Suprapubic skin (tissue), 4 donors: ENCODE results near the gene PCNX1. TPM values are rescaled to one million over a fixed set of nuclear protein-coding genes. Genes with fewer than 3 reads are reported as not detected.
"Not testable (repeated sequence)": the region's sequence is repeated elsewhere in the genome, so short reads cannot be mapped to it uniquely, and the experiment has no call there.

ENCODE experiments used
- DNase-seq, 2 donors: peaks; one replicate each; pipeline ENCODE4 v3.0.0-alpha.2; 2019; ENCODE audit warnings: low spot score in 2 of 2
- H3K27ac ChIP-seq: fragments of 200-600 bp; sonication (generic); one replicate; pipeline ENCODE4 v1.5.1; 2019
- H3K27me3 ChIP-seq: fragments of 200-600 bp; sonication (generic); one replicate; pipeline ENCODE4 v1.5.1; 2019
- H3K36me3 ChIP-seq: fragments of 200-600 bp; sonication (generic); one replicate; pipeline ENCODE4 v1.5.1; 2019
- H3K4me1 ChIP-seq: fragments of 200-600 bp; sonication (generic); one replicate; pipeline ENCODE4 v1.5.1; 2019
- H3K4me3 ChIP-seq: fragments of 200-600 bp; sonication (generic); one replicate; pipeline ENCODE4 v1.5.1; 2019; ENCODE audit warnings: mild to moderate bottlenecking
- H3K9me3 ChIP-seq: fragments of 200-600 bp; sonication (generic); one replicate; pipeline ENCODE4 v1.5.1; 2019
- EP300 ChIP-seq: sonication (generic); formaldehyde crosslinking; IDR thresholded peaks from one replicate; pipeline ENCODE4 v1.6.1; 2017; ENCODE audit warnings: antibody characterized with exemption
- POLR2A ChIP-seq, 2 donors: fragments of 450-650 bp; IDR thresholded peaks; one replicate each; pipeline ENCODE4 v1.6.1; 2017; ENCODE audit warnings: antibody characterized with exemption in 2 of 2, mild to moderate bottlenecking in 2 of 2, moderate library complexity in 2 of 2
- POLR2AphosphoS5 ChIP-seq, 3 donors: sonication (generic); formaldehyde crosslinking; IDR thresholded peaks; one replicate each; pipeline ENCODE4 v1.6.1; 2017; ENCODE audit warnings: antibody characterized with exemption in 3 of 3
- WGBS: methylation state at CpG from one replicate; pipeline ENCODE4 v1.1.5; 2018; 5-methylcytosine and 5-hydroxymethylcytosine counted together
- total RNA-seq, 4 donors: library from RNA; depleted of rRNA; stranded (reverse); fragments of >200 nt; gene quantifications; one replicate each; pipeline ENCODE4 v1.1.0, GENCODE V29; 2016
- TF ChIP-seq, protein P1 (sequence below), 2 donors: fragments of 200-600 bp in 1 of 2; fragments of 450-650 bp in 1 of 2; sonication (generic) in 1 of 2; IDR thresholded peaks; one replicate each; pipeline ENCODE4 v1.5.1; 2016 to 2019; ENCODE audit warnings: antibody characterized with exemption in 2 of 2, mild to moderate bottlenecking in 1 of 2, moderate library complexity in 1 of 2

The PCNX1 gene
- total RNA-seq, 4 donors from 2014 or later = 22.0 to 95.4 (median 29.7) TPM

DNA sequence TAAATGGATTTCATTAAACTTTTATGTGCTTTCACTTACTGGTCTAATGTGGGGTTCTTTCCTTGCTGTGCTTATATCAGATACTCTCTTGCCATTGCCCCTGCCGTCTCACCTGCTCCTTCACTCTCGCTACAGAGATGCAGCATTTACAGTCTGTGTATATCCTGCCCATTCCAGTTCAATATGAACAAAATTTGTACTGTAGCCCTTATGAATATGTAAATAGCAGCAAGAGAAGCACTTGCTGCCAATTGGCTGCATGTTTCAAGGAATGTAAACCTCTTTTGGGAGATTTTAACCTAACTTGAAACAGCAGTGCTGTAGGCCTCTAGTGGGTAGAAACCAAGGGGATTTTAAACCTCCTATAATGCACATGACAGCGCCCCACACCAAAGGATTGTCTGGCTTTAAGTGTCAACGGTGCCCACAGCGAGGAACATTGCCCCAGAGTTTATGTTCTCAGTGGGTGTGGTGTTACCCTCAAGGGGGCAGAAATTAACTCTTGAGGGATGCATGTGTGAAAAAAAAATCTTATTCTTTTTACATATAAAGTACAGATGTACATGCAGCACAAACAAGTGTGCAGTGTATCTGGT is 19.1 kb downstream of the PCNX1 start:
- 73% methylated on average over 5 of the region's 5 CpGs for WGBS
- no peaks in the 10 kb centered on the region for H3K27me3 ChIP-seq

DNA sequence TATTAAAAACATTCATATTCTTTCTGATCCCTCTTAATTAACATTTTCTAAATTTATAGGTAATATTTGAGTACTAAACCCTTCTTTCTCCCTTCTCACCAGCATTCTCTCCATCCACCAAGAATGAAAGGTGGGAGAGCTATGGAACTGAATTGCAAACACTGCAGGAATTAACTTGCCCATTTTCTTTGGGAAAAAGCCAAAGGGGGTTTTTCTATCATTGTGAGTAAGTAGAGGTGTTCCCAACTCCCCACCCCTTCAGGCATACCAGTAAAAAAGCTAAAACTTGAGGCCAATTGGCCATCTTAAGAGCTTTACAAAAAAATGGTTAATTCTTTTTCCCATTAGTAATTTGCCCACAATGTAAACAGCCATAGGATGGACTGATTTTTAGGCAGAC is 23.7 kb downstream of the PCNX1 start:
- no peak overlapping the region for H3K27ac ChIP-seq
- H3K27me3 ChIP-seq = no peaks in the 10 kb centered on the region
- no peaks in the 10 kb centered on the region for H3K36me3 ChIP-seq
- H3K4me1 ChIP-seq = peaks cover 21% of the 10 kb centered on the region
- TF ChIP-seq POLR2AphosphoS5 (IDR thresholded peaks at IDR 0.05) (no peak), EP300 (no peak), POLR2A (IDR thresholded peaks at IDR 0.05) (no peak)
- TF ChIP-seq, protein P1, sequence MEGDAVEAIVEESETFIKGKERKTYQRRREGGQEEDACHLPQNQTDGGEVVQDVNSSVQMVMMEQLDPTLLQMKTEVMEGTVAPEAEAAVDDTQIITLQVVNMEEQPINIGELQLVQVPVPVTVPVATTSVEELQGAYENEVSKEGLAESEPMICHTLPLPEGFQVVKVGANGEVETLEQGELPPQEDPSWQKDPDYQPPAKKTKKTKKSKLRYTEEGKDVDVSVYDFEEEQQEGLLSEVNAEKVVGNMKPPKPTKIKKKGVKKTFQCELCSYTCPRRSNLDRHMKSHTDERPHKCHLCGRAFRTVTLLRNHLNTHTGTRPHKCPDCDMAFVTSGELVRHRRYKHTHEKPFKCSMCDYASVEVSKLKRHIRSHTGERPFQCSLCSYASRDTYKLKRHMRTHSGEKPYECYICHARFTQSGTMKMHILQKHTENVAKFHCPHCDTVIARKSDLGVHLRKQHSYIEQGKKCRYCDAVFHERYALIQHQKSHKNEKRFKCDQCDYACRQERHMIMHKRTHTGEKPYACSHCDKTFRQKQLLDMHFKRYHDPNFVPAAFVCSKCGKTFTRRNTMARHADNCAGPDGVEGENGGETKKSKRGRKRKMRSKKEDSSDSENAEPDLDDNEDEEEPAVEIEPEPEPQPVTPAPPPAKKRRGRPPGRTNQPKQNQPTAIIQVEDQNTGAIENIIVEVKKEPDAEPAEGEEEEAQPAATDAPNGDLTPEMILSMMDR (IDR thresholded peaks at IDR 0.05) = no peak
- DNase-seq = no peak
- no peaks in the 10 kb centered on the region for H3K9me3 ChIP-seq
- no peak overlapping the region for H3K4me3 ChIP-seq

More for the DNA sequence above, 19.1 kb downstream of the PCNX1 start:
- DNase-seq = no peak
- Histone ChIP-seq H3K4me1 (peaks cover 11% of the 10 kb centered on the region), H3K36me3 (no peaks in the 10 kb centered on the region), H3K4me3 (no peak overlapping the region), H3K27ac (no peak overlapping the region), H3K9me3 (no peaks in the 10 kb centered on the region)
- TF ChIP-seq EP300 (no peak), POLR2A (IDR thresholded peaks at IDR 0.05) (no peak), POLR2AphosphoS5 (IDR thresholded peaks at IDR 0.05) (no peak)
- TF ChIP-seq, protein P1 (IDR thresholded peaks at IDR 0.05) = no peak

DNA sequence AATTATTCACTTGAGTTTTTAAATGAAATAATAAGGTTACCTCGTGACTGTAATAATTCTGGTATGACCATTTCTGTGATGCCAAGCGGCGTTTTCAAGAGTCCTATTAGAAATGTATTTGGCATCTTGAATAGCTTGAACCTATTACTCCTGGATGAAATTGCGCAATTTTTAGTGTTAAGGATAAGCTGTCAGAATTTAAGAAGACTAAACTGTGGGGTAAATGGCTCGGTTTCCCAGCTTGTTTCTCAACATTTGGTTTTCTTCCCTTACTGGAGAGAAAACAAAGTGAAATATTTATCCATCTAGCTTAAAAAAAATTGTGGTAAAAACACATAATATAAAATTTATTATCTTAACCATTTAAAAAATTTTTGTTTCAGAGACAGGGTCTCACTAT is 26.8 kb downstream of the PCNX1 start:
- H3K27me3 ChIP-seq = no peaks in the 10 kb centered on the region
- H3K36me3 ChIP-seq = no peaks in the 10 kb centered on the region
- TF ChIP-seq POLR2AphosphoS5 (IDR thresholded peaks at IDR 0.05) = no peak
- TF ChIP-seq, protein P1 (IDR thresholded peaks at IDR 0.05) = no peak
- H3K4me1 ChIP-seq = peaks cover 21% of the 10 kb centered on the region
- no peaks in the 10 kb centered on the region for H3K9me3 ChIP-seq
- no peak for DNase-seq
- 48% methylated on average over 5 of the region's 5 CpGs for WGBS
- H3K27ac ChIP-seq = peak overlapping the region; percentile 45
- H3K4me3 ChIP-seq = no peak overlapping the region

DNA sequence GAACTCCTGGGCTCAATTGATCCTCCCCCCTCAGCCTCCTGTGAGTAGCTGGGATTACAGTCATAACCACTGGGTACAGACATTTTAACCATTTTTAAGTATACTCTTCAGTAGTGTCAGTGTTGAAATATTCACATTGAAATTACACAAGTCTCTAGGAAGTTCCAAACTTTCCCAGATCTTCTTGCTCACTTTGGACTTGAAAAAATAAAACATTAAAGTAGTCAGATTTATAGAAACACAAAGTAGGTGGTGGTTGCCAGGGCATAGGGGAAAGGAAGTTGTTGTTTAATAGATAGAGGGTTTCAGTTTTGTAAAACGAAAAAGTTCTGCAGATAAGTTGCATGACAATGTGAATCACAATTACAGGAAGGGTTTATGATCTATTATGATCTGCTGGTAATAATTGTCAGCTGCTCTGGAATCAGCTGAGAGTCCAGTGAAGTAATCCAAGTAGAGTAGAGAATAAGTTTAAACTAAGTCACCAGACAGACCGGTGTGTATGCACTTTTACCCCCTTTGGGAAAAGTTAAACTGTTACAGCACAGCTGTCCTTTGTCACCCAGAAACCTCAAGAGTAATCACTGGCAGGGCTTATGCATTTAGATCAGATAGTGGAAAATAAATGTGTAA is 27.4 kb downstream of the PCNX1 start:
- WGBS = 23% methylated on average over 2 of the region's 2 CpGs
- Histone ChIP-seq H3K4me1 (peaks cover 21% of the 10 kb centered on the region), H3K36me3 (no peaks in the 10 kb centered on the region), H3K4me3 (no peak overlapping the region), H3K27me3 (no peaks in the 10 kb centered on the region), H3K9me3 (no peaks in the 10 kb centered on the region), H3K27ac (peak overlapping the region; percentile 45)
- no peak for DNase-seq
- TF ChIP-seq, protein P1 (IDR thresholded peaks at IDR 0.05) = no peak
- TF ChIP-seq EP300 (no peak), POLR2AphosphoS5 (IDR thresholded peaks at IDR 0.05) (no peak), POLR2A (IDR thresholded peaks at IDR 0.05) (no peak)

DNA sequence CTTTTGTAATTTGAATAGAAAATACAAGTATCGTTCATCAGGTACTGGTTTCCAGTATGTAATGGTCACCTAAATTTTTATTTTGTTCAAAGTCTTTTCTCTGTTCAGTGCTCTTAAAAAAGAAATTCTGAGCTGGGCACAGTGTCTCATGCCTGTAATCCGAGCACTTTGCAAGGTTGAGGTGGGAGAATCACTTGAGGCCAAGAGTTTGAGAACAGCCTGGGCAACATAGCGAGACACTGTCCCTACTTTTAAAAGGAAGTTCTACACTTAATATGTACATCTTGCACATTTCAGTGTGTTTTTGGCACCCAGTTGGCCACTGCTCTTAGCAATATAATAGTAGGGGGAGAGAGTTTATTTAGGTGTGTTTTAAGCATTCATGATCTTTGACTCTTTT is 27.9 kb downstream of the PCNX1 start:
- no peak for TF ChIP-seq EP300
- TF ChIP-seq, protein P1 (IDR thresholded peaks at IDR 0.05) = no peak
- Histone ChIP-seq H3K4me1 (peaks cover 21% of the 10 kb centered on the region), H3K36me3 (no peaks in the 10 kb centered on the region), H3K27me3 (no peaks in the 10 kb centered on the region), H3K4me3 (no peak overlapping the region), H3K27ac (peak overlapping the region; percentile 45), H3K9me3 (no peaks in the 10 kb centered on the region)
- no peak for DNase-seq
- 65% methylated on average over 3 of the region's 3 CpGs for WGBS

DNA sequence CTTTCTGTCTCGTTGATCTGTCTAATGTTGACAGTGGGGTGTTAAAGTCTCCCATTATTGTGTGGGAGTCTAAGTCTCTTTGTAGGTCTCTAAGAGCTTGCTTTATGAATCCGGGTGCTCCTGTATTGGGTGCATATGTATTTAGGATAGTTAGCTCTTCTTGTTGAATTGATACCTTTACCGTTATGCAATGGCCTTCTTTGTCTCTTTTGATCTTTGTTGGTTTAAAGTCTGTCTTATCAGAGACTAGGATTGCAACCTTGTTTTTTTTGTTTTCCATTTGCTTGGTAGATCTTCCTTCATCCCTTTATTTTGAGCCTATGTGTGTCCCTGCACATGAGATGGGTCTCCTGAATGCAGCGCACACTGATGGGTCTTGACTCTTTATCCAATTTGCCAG is 32.4 kb downstream of the PCNX1 start:
- not testable (repeated sequence) for DNase-seq, H3K9me3 ChIP-seq, H3K4me3 ChIP-seq, H3K36me3 ChIP-seq, H3K27me3 ChIP-seq, H3K27ac ChIP-seq, H3K4me1 ChIP-seq
- 82% methylated on average over 4 of the region's 4 CpGs for WGBS

DNA sequence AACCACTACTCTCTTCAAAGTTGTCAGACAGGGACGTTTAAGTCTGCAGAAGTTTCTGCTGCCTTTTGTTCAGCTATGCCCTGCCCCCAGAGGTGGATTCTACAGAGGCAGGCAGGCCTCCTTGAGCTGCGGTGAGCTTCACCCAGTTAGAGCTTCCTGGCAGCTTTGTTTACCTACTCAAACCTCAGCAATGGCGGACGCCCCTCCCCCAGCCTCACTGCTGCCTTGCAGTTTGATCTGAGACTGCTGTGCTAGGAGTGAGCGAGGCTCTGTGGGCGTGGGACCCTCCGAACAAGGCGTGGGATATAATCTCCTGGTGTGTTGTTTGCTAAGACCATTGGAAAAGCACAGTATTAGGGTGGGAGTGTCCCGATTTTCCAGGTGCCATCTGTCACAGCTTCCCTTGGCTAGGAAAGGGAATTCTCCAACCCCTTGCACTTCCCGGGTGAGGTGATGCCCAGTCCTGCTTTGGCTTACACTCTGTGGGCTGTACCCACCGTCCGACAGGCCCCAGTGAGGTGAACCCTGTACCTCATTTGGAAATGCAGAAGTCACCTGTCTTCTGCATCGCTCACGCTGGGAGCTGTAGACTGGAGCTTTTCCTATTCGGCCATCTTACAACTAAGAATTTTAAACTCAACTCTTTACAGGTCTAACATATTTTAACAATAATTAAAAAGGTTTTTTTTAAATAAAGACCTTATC is 34.5 kb downstream of the PCNX1 start:
- H3K4me1 ChIP-seq, H3K9me3 ChIP-seq, H3K27ac ChIP-seq, H3K36me3 ChIP-seq, H3K27me3 ChIP-seq, H3K4me3 ChIP-seq, DNase-seq: not testable (repeated sequence)
- 97% methylated on average over 13 of the region's 15 CpGs for WGBS
